Tibial nerve (tissue), 4 donors: Measurements from ENCODE around the gene CASKIN1. TPM values are rescaled to one million over a fixed set of nuclear protein-coding genes. Genes with fewer than 3 reads are reported as not detected.
A peak's percentile ranks its signal among the peaks of the same experiment; 100 is the strongest.
"Not testable (repeated sequence)": the region's sequence is repeated elsewhere in the genome, so short reads cannot be mapped to it uniquely, and the experiment has no call there.

ENCODE experiments used
- DNase-seq, 2 donors: peaks; one replicate each; pipeline ENCODE4 v3.0.0-alpha.2; 2019; ENCODE audit warnings: low spot score in 2 of 2
- H3K27ac ChIP-seq, 4 donors: fragments of 200-600 bp; sonication (generic) in 3 of 4; one replicate each; pipeline ENCODE4 v1.5.1; 2017 to 2019; ENCODE audit warnings: mild to moderate bottlenecking in 1 of 4
- H3K27me3 ChIP-seq, 2 donors: fragments of 200-600 bp; sonication (generic) in 1 of 2; one replicate each; pipeline versions ENCODE4 v1.5.1 to v1.6.0; 2017 to 2019
- H3K36me3 ChIP-seq, 3 donors: fragments of 200-600 bp; sonication (generic); one replicate each; pipeline ENCODE4 v1.5.1; 2018 to 2019
- H3K4me1 ChIP-seq, 4 donors: fragments of 200-600 bp; sonication (generic) in 3 of 4; one replicate each; pipeline ENCODE4 v1.5.1; 2017 to 2019
- H3K4me3 ChIP-seq, 4 donors: fragments of 200-600 bp; sonication (generic) in 3 of 4; one replicate each; pipeline ENCODE4 v1.5.1; 2017 to 2019; ENCODE audit warnings: mild to moderate bottlenecking in 1 of 4, moderate library complexity in 1 of 4
- H3K9me3 ChIP-seq, 4 donors: fragments of 200-600 bp; sonication (generic) in 3 of 4; one replicate each; pipeline ENCODE4 v1.5.1; 2017 to 2019
- CTCF ChIP-seq, 5 experiments: fragments of 200-600 bp in 3 of 5; fragments of 450-650 bp in 2 of 5; sonication (generic) in 3 of 5; IDR thresholded peaks; one replicate each; pipeline ENCODE4 v1.5.1; 2016 to 2019; ENCODE audit warnings: antibody characterized with exemption in 5 of 5, mild to moderate bottlenecking in 3 of 5, moderate library complexity in 2 of 5
- EP300 ChIP-seq, 2 donors: sonication (generic); formaldehyde crosslinking; IDR thresholded peaks; one replicate each; pipeline ENCODE4 v1.6.1; 2017; ENCODE audit warnings: antibody characterized with exemption in 2 of 2, mild to moderate bottlenecking in 1 of 2
- POLR2A ChIP-seq, 2 donors: fragments of 450-650 bp; IDR thresholded peaks; one replicate each; pipeline ENCODE4 v1.6.1; 2017; ENCODE audit warnings: antibody characterized with exemption in 2 of 2, mild to moderate bottlenecking in 2 of 2, moderate library complexity in 2 of 2
- WGBS, 2 donors: methylation state at CpG; one replicate each; pipeline ENCODE4 v1.1.5; 2018; 5-methylcytosine and 5-hydroxymethylcytosine counted together
- total RNA-seq, 4 donors: library from RNA; depleted of rRNA; stranded (reverse); fragments of >200 nt; gene quantifications; one replicate each; pipeline ENCODE4 v1.1.0, GENCODE V29; 2016

The CASKIN1 gene
- total RNA-seq, 4 donors from 2014 or later, result 0.20 to 0.63 (median 0.30) TPM; not detected in 1

GRCh38 chr16:2143878-2144485, 52.4 kb downstream of the CASKIN1 start:
- Histone ChIP-seq H3K4me1 (peaks cover 0 to 24% (median 9%) of the 10 kb centered on the region in 4 donors), H3K27me3 (no peaks in the 10 kb centered on the region), H3K36me3 (no peaks in the 10 kb centered on the region), H3K4me3 (no peak overlapping the region), H3K9me3 (no peaks in the 10 kb centered on the region), H3K27ac (no peak overlapping the region)
- WGBS, 2 donors, result 66 to 76% methylated on average over 15 to 17 of the region's 17 CpGs
- DNase-seq, result no peak
- TF ChIP-seq POLR2A (IDR thresholded peaks at IDR 0.05) (no peak), EP300 (IDR thresholded peaks at IDR 0.05) (no peak), CTCF (IDR thresholded peaks at IDR 0.05) (no peak)

GRCh38 chr16:2142942-2143877, 53.2 kb downstream of the CASKIN1 start:
- Histone ChIP-seq H3K36me3 (no peaks in the 10 kb centered on the region), H3K9me3 (no peaks in the 10 kb centered on the region), H3K4me1 (peaks cover 0 to 17% (median 4%) of the 10 kb centered on the region in 4 donors), H3K27ac (no peak overlapping the region), H3K4me3 (no peak overlapping the region), H3K27me3 (no peaks in the 10 kb centered on the region)
- no peak for DNase-seq
- WGBS, 2 donors, result 74 to 75% methylated on average over 22 to 28 of the region's 31 CpGs
- no peak for TF ChIP-seq POLR2A (IDR thresholded peaks at IDR 0.05)
- TF ChIP-seq EP300 (IDR thresholded peaks at IDR 0.05), result no peak
- TF ChIP-seq CTCF (IDR thresholded peaks at IDR 0.05), result no peak

GRCh38 chr16:2135770-2136490, 60.5 kb downstream of the CASKIN1 start, which contains the start of gene PKD1:
PKD1 (minus strand) TSS chr16:2135898; CDS start chr16:2135689, 209 bp downstream.
- not testable (repeated sequence) for H3K27me3 ChIP-seq, H3K9me3 ChIP-seq, H3K36me3 ChIP-seq
- peak; percentile 98 to 99 for DNase-seq
- 0% methylated on average over 13 to 22 of the region's 81 CpGs for whole genome bisulfite sequencing, 2 donors
- peaks cover 0 to 32% (median 0%) of the 10 kb centered on the region in 4 donors for H3K4me1 ChIP-seq
- H3K27ac ChIP-seq, result peak within 1 kb of the TSS in 3 of 4 donors; percentile 78 to 89 (median 86)
- peak within 1 kb of the TSS; percentile 52 to 83 (median 60) for H3K4me3 ChIP-seq
- TF ChIP-seq POLR2A (IDR thresholded peaks at IDR 0.05) (peak; percentile 60 to 78), EP300 (IDR thresholded peaks at IDR 0.05) (peak; percentile 66 to 70)

- 0% methylated on average over 16 to 20 of the region's 42 CpGs for WGBS, 2 donors
- H3K9me3 ChIP-seq, H3K36me3 ChIP-seq, DNase-seq, H3K27me3 ChIP-seq: not testable (repeated sequence)
- peak overlapping the region in 3 of 4 donors; percentile 78 to 89 (median 86) for H3K27ac ChIP-seq
- peaks cover 0 to 32% (median 2%) of the 10 kb centered on the region in 4 donors for H3K4me1 ChIP-seq
- peak overlapping the region; percentile 52 to 83 (median 60) for H3K4me3 ChIP-seq
These were observed 61.3 kb downstream of the CASKIN1 start for GRCh38 chr16:2135071-2135470.

- WGBS, 2 donors, result 30% methylated on average over 2 of the region's 12 CpGs; no CpG with 5 or more reads in 1 of the 2 donors
- DNase-seq, H3K27me3 ChIP-seq, H3K36me3 ChIP-seq, H3K9me3 ChIP-seq: not testable (repeated sequence)
- Histone ChIP-seq H3K4me3 (peak overlapping the region in 2 of 4 donors; percentile 22 to 26), H3K27ac (peak overlapping the region in 2 of 4 donors; percentile 72 to 77), H3K4me1 (peaks cover 0 to 35% (median 7%) of the 10 kb centered on the region in 4 donors)
These were observed 62.6 kb downstream of the CASKIN1 start for GRCh38 chr16:2133797-2134196.

- 68 to 71% methylated on average over 15 of the region's 22 CpGs for WGBS, 2 donors
- Histone ChIP-seq H3K27ac (peak overlapping the region in 1 of 4 donors; percentile 34), H3K4me1 (peaks cover 0 to 65% (median 38%) of the 10 kb centered on the region in 4 donors)
- DNase-seq, H3K9me3 ChIP-seq, H3K27me3 ChIP-seq, H3K4me3 ChIP-seq, H3K36me3 ChIP-seq: not testable (repeated sequence)
These were observed 66.4 kb downstream of the CASKIN1 start for GRCh38 chr16:2129890-2130447.

- not testable (repeated sequence) for H3K9me3 ChIP-seq, DNase-seq, H3K36me3 ChIP-seq, H3K27me3 ChIP-seq, H3K4me3 ChIP-seq
- Histone ChIP-seq H3K27ac (peak overlapping the region in 1 of 4 donors; percentile 77), H3K4me1 (peaks cover 0 to 72% (median 44%) of the 10 kb centered on the region in 4 donors)
- 70 to 73% methylated on average over 9 to 10 of the region's 11 CpGs for WGBS, 2 donors
These were observed 67.2 kb downstream of the CASKIN1 start for GRCh38 chr16:2129251-2129650.

- DNase-seq, H3K4me3 ChIP-seq, H3K27me3 ChIP-seq, H3K9me3 ChIP-seq, H3K36me3 ChIP-seq: not testable (repeated sequence)
- Histone ChIP-seq H3K27ac (peak overlapping the region; percentile 76 to 87 (median 85)), H3K4me1 (peaks cover 0 to 80% (median 55%) of the 10 kb centered on the region in 4 donors)
- WGBS, 2 donors, result 6% methylated on average over 3 of the region's 3 CpGs; no CpG with 5 or more reads in 1 of the 2 donors
These were observed 68.7 kb downstream of the CASKIN1 start for GRCh38 chr16:2127630-2128280.
